Measurements from ENCODE around the gene SLC7A5.

SLC7A5 gene

DNA sequence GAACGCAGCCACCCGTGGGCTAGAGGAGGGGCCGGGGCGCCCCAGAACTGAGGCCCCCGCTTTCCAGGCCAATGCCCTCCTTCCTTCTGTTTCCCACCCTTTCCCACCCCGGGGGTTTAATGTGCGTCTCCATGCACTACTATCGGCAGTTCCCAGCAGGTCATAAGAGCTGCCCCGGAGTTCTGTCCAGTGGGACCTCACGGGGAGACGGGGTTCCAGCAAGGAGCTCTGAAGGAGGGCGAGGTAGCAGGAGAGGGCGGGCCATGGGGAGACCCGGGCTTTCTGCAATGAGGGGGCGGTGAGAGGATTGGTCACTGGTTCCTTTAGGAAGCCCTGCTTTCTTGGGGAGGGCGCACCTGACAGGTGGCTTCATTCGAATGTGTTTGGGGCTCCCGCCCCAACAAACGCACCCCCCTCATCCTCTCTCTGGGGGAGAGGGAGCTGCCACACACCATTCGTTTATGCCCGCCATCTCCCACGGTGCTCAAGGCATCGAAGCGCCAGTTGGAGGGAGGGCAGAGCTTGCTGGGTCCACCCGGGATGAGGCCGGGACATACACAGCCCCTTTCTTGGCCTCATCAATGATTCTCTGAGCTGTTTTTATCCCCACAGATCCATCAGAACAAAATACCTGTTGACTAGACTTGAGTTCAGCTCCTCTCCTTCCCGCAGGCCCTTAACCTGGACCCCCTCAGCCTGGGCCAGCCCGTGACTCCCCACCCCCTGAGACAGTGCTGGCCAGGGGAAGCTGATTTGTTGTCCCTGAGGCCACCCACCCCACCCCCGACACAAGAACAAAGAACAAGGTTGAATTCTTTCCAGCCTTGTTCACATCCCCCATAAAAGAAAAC lies 44.1 kb downstream of the SLC7A5 start:
- DNase-seq (ENCODE audit: low read depth): no peak
- TF ChIP-seq, protein P1, sequence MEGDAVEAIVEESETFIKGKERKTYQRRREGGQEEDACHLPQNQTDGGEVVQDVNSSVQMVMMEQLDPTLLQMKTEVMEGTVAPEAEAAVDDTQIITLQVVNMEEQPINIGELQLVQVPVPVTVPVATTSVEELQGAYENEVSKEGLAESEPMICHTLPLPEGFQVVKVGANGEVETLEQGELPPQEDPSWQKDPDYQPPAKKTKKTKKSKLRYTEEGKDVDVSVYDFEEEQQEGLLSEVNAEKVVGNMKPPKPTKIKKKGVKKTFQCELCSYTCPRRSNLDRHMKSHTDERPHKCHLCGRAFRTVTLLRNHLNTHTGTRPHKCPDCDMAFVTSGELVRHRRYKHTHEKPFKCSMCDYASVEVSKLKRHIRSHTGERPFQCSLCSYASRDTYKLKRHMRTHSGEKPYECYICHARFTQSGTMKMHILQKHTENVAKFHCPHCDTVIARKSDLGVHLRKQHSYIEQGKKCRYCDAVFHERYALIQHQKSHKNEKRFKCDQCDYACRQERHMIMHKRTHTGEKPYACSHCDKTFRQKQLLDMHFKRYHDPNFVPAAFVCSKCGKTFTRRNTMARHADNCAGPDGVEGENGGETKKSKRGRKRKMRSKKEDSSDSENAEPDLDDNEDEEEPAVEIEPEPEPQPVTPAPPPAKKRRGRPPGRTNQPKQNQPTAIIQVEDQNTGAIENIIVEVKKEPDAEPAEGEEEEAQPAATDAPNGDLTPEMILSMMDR (IDR thresholded peaks at IDR 0.05; ENCODE audit: insufficient read depth, low read depth, low read length, missing control alignments): no peak

DNA sequence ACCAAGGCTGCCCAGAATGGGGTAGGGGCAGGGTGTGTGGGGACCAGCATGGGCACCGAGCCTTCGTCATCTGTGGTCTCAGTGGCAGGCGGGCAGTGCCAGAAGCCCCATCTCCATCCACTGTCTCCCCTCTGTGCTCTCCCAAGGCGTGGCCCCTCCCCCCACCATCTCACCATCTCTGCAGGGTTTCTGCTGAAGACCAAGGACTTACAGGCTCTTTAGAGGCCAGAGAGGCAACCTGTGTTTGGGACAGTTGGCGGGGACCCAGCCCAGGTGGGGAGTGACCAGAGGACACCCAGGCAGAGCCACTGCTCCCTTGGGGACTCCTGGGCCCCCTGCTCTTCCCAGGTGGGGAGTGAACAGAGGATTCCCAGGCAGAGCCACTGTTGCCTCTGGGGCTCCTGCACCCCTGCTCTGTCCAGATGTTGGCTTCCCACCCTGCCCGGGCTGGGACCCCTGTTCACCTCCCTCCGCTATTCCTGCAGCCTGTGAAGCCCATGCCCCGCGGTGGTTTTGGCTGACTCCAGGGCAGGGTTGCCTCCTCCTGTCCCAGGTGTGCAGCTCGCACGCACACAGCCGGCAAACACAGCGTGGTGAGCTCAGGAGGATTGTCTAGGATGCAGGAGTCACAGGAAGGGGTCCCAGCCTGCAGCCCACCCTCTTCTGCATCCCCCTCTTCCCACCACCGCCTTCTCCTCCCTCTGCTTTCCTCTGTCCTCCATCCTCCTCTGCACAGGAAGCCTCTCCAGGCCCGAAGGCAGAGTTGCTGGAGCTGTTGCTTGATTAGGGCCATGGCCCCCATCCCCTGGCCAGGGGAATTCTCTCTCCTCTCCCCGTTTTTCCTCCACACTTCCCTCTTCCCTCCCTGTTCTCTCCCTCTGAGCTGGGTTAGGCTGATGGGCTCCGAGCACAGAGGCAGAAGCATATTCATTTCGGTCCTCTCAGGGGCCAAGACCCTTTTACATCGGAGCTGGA lies 45.0 kb downstream of the SLC7A5 start:
- TF ChIP-seq, protein P1 (IDR thresholded peaks at IDR 0.05; ENCODE audit: insufficient read depth, low read depth, low read length, missing control alignments): no peak
- no peak for DNase-seq (ENCODE audit: low read depth)

More for the DNA sequence above, 44.1 kb downstream of the SLC7A5 start:
- no peak overlapping the region for H3K4me3 ChIP-seq (ENCODE audit: low read depth, low read length)

DNA sequence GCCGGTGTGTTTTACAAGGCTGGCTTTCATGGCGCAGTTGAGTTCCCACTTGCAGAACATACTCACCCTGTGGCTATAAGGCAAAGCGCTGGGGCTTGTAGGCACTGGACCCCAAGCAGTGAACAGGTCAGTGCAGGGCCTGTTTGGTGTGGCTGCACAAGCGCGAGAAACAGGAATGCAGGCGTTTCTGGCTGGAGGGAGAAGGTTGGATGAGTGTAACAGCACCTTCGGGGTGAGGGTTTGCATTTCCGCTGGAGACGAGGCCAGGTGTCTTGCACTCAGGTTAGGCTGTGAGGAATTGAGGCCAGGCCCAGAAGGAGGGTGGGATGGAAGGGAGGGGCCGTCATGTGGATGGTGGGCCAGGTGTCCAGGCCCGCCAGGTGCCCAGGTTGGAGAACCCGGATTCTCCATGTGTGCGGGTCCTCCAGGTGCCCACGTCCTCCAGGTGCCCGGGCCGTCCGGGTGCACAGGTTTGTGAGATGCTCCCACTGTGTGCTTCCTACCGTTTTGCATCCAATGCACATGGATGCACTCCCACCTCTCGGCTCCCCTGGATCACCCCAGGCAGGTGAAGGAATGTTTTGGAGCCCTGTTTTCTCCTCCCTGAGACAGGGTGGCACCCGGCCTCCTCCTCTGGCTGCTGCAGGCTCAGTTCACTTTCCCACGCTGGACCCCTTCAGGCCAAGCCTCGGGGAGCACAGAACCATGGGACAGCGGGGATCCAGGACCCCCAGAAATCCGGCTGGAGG lies 46.0 kb downstream of the SLC7A5 start:
- TF ChIP-seq, protein P1 (IDR thresholded peaks at IDR 0.05; ENCODE audit: insufficient read depth, low read depth, low read length, missing control alignments): no peak
- H3K4me3 ChIP-seq (ENCODE audit: low read depth, low read length): no peak overlapping the region
- DNase-seq (ENCODE audit: low read depth): no peak

More for the DNA sequence above, 45.0 kb downstream of the SLC7A5 start:
- no peak overlapping the region for H3K4me3 ChIP-seq (ENCODE audit: low read depth, low read length)

DNA sequence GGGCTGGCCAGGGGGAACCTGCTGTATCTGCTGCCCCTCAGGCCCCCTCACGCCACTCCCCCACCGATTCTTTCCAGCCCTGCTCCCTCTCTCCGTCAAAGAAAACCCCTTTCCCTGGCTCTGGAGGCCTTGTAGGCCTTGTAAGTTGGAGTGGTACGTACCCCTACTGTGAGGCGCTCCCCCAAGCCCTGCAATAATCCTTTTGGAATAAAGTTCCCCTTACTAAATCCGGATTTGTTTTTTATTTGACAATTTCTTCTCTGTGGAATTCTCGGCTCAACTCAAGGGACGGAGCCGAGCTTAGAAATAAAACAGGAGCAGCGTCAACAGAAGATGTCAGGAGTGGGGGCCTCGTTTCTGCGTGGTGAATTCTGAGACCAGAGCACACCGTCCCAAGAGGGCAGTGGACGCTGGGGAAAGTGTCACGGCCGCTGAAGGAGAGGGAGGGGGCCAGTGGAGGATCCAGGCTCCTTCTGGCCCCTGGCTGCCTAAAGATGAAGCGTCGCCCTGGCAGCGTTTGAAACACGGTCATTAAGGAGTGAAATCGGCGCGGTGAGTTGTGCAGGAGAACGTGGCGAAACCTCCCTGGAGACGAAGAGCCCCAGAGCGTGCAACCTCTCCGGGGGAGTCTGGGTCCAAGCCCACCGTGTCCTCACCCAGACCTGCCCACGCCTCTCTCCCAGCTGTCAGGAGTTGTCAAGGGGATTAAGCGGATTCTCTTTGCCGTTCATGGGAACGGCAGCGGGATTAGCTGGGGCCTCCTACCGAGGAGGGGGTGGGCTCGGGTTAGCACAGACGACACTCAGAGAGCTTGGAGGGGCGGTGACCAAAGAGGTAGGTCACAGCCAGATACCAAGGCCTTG lies 47.0 kb downstream of the SLC7A5 start:
- TF ChIP-seq, protein P1 (IDR thresholded peaks at IDR 0.05; ENCODE audit: insufficient read depth, low read depth, low read length, missing control alignments): no peak
- no peak overlapping the region for H3K4me3 ChIP-seq (ENCODE audit: low read depth, low read length)
- no peak for DNase-seq (ENCODE audit: low read depth)

DNA sequence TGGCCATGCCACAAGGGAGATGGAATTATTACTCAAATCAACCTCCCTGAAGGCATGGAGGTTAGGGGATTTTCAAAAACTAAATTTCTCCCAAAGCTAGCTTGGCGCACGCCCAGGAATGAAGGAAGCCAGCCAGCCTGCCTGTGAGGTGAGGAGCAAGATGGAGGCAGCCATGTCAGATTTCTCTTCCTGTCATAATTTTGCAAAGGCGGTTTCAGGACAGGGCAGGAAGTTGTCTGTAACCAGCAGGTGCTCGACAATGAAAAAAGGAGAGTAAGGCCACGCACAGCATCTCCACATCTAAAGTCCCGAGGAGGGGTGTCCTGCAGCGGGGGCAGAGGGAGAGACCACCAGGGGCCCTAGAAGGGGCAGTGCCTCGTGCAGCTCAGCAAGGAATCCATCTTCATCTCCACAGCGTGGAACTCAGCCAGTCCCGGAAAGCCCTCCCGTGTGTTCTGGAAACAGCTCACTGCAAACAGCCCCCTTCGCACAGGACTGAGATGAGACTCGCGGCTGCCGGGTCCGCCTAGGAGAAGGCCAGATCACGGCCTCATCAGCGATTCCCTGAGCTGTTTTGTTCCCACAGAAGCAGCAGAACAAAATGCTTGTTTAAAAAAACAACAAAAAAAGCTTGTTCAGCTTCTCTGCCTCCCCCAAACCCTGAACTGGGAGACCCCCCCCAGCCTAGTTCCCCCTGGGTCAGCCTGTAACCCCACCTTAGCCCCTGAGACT lies 47.8 kb downstream of the SLC7A5 start:
- no peak overlapping the region for H3K4me3 ChIP-seq (ENCODE audit: low read depth, low read length)
- DNase-seq (ENCODE audit: low read depth): no peak
- TF ChIP-seq, protein P1 (IDR thresholded peaks at IDR 0.05; ENCODE audit: insufficient read depth, low read depth, low read length, missing control alignments): no peak

Data from GM12865 (cell line).